NB4 (cell line): ENCODE results near the gene TAC4.

Experiments
- DNase-seq: peaks from one replicate; pipeline ENCODE4 v3.0.0; 2010; ENCODE audit warnings: low read depth
- H3K4me3 ChIP-seq: one replicate; pipeline ENCODE4 v1.5.1; 2011; ENCODE audit warnings: mild to moderate bottlenecking, low read depth, low read length, moderate library complexity
- MYC ChIP-seq: IDR thresholded peaks from 2 replicates; pipeline ENCODE4 v1.6.1; 2011; ENCODE audit warnings: low read depth, low read length
- POLR2A ChIP-seq: IDR thresholded peaks from 2 replicates; pipeline ENCODE4 v1.6.1; 2011; ENCODE audit warnings: mild to moderate bottlenecking; ENCODE audit not compliant: insufficient read length; ENCODE audit errors: extremely low read depth
- TF ChIP-seq, protein P1 (sequence below): IDR thresholded peaks from 2 replicates; pipeline ENCODE4 v1.6.1; 2011; ENCODE audit warnings: low read depth, low read length
- TF ChIP-seq, protein P2 (sequence below): IDR thresholded peaks from one replicate; pipeline ENCODE4 v1.5.1; 2012; ENCODE audit warnings: low read depth, low read length

TAC4 gene

DNA sequence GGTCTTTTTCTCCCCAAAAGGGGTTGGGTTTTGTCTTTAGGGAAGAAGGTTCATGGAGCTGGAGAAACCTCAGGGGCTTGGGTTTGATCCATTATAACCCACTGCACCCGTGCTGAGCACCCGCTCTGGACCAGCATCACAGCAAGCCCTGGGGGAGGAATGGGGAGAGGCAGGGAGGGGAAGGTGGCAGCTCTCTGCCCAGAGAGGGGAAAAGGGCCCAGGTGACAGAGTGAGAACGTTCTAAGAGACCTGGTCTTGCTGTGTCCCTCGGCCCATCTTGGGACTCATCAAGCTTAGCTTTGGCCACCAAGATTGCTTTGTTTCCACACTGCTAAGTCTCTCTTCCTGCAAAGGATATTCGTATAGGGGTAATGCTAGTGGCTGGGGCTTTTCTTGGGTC, 38.2 kb upstream of the TAC4 start:
- DNase-seq = no peak
- TF ChIP-seq, protein P1, sequence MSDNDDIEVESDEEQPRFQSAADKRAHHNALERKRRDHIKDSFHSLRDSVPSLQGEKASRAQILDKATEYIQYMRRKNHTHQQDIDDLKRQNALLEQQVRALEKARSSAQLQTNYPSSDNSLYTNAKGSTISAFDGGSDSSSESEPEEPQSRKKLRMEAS = no peak
- TF ChIP-seq MYC = no peak
- TF ChIP-seq POLR2A = no peak
- TF ChIP-seq, protein P2, sequence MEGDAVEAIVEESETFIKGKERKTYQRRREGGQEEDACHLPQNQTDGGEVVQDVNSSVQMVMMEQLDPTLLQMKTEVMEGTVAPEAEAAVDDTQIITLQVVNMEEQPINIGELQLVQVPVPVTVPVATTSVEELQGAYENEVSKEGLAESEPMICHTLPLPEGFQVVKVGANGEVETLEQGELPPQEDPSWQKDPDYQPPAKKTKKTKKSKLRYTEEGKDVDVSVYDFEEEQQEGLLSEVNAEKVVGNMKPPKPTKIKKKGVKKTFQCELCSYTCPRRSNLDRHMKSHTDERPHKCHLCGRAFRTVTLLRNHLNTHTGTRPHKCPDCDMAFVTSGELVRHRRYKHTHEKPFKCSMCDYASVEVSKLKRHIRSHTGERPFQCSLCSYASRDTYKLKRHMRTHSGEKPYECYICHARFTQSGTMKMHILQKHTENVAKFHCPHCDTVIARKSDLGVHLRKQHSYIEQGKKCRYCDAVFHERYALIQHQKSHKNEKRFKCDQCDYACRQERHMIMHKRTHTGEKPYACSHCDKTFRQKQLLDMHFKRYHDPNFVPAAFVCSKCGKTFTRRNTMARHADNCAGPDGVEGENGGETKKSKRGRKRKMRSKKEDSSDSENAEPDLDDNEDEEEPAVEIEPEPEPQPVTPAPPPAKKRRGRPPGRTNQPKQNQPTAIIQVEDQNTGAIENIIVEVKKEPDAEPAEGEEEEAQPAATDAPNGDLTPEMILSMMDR = no peak
- H3K4me3 ChIP-seq = no peak overlapping the region

DNA sequence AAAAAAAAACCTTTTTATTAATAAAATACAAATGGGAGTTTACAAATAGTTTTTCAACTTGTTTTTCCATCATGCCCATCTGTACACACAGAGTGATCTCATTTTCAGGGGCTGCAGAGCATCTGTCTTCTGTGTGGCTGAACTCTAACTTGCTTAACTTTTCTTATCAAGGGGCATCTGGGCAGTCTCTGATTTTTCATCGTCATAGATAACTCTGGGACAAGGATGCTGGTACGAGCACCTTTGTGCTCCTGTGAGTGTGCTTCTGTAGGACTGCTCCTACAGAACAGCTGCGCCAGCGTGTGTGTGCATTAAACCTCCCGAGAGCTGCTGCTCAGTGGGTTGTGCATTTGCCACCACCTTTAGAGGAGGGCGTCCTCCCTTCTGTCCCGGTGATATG, 34.6 kb upstream of the TAC4 start:
- TF ChIP-seq, protein P1 = no peak
- TF ChIP-seq, protein P2 = no peak
- no peak for TF ChIP-seq MYC
- TF ChIP-seq POLR2A = no peak
- H3K4me3 ChIP-seq = no peak overlapping the region
- DNase-seq = no peak

DNA sequence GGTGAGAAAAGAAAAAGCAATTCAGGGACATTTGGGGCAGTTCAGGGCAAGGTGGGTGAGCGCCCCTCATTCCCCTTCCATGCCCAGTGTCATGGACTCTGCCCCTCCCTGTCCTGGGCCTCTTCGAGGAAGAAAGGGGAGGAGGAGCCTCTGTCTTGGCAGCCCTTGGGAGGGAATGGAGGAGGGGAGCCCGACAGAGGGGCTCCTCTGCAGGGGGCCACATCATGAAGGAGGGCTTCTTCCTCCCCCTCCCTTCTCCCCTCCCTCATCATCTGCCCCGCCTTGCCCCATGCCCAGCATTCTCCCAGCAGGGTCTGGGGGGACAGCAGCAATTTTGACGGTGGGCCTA, 33.2 kb upstream of the TAC4 start:
- H3K4me3 ChIP-seq = no peak overlapping the region
- DNase-seq = no peak
- TF ChIP-seq, protein P2 = no peak

DNA sequence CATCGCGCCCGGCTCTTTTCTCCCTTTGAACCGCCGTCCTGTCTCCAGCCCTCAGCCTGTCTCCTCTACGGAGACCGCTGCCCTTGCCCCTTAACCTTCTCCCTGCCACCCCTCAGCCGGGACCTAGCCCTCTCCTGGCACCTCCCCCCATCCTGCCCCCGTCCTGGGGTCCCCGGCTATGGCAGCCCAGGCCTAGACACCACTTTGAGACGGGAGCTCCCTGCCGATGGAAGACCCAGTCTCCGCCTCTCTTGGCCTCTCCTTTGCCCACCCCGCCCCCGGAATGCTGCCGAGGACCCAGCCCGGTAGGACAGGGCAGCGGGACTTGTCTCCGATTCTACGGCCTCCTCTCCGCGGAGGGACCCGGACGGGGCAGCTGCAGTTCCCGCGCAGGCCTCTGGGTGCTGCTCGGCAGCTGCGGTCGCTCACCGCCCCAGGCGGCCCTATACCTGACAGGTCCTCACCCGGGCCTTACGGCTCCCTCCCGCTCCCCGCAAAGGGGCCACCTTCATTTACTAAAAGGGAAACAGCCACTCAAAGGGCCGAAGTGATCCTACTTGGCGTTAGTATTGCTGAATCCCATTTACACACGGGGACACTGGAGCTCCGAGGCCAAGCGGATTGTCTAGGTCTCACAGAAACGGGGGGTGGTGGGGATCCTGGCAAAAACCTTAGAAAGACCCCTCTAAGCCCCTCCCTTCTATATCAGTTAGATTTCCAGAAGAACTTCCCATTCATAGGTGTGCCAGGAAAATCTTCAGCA, 32.6 kb upstream of the TAC4 start:
- TF ChIP-seq, protein P2 = peak; percentile 92
- TF ChIP-seq, protein P1 = no peak
- no peak for TF ChIP-seq POLR2A
- DNase-seq = peak; percentile 74
- H3K4me3 ChIP-seq = no peak overlapping the region

DNA sequence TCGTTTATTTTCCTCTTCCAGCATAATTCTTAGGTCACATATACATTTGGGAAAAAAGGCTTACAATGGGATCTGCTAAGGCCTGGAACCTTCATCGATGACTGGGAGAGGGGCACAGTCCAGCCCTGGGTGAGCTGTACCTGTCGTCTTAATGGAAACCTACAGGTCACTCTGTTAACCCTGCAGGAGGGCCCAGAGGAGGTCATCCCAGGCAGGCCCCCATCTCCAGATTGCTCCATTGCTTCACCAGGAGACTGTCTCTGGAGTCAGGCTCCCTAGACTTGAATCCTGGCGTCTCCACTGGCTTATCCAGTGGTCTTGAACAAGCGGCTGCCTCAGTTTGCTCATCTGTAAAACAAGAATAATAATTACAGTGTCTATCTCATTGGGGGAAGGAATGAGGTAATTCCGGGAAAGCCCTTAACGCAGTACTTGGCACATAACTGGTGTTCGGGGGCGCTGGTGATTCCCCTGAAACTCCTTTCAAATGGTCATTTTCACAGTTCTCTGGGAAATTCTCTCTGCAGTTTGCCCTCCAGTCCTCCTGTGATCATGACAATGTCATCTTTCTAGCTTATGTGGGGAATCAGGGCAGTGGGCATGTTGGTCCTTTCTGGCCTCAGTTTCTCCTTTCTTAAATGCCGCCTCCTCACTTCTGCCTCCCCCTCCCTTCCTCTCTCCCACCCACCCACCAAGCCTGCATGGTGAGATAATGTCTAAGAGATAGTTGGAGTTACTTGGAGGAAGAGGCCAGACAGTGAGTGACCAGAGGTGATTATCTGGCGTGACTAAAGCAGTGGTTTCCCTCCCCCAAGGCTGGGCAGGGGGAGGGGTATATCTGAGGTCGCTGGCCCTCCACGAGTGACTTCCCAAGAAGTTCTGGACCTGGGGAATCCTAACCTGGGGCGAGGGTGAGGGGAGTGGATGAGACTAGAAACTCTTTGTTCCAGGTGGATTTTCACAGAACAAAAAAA, 31.3 kb upstream of the TAC4 start:
- TF ChIP-seq, protein P1 = no peak
- TF ChIP-seq, protein P2 = no peak
- TF ChIP-seq MYC (no peak), POLR2A (no peak)
- no peak overlapping the region for H3K4me3 ChIP-seq
- no peak for DNase-seq
